Islet of Langerhans (tissue), 1 donor: ENCODE measurements around the gene KCP.

ENCODE experiments used
- FAIRE-seq: peaks from one replicate; lab custom pipeline; 2011; peaks lifted over from hg19 to GRCh38; lab: Jason Lieb, UNC

The KCP gene

GRCh38 chr7:128854396-128854795 is 56.1 kb downstream of the KCP start:
- FAIRE-seq, result no peak

GRCh38 chr7:128853799-128854198 is 56.7 kb downstream of the KCP start:
- no peak for FAIRE-seq

GRCh38 chr7:128852537-128853254 is 57.8 kb downstream of the KCP start:
- no peak for FAIRE-seq

- no peak for FAIRE-seq
Observed at GRCh38 chr7:128849804-128850490, 60.6 kb downstream of the KCP start.

- FAIRE-seq, result no peak
Observed at GRCh38 chr7:128849156-128849515, 61.4 kb downstream of the KCP start.

- FAIRE-seq, result no peak
Observed at GRCh38 chr7:128848289-128849155, 62.0 kb downstream of the KCP start.

- no peak for FAIRE-seq
Observed at GRCh38 chr7:128847721-128848211, 62.7 kb downstream of the KCP start.

GRCh38 chr7:128846781-128847444 is 63.6 kb downstream of the KCP start:
- no peak for FAIRE-seq

GRCh38 chr7:128845987-128846386 is 64.5 kb downstream of the KCP start:
- FAIRE-seq, result no peak

GRCh38 chr7:128845475-128845874 is 65.0 kb downstream of the KCP start:
- FAIRE-seq, result no peak

GRCh38 chr7:128844777-128845311 is 65.7 kb downstream of the KCP start:
- no peak for FAIRE-seq

- FAIRE-seq, result no peak
Observed at GRCh38 chr7:128843938-128844621, 66.4 kb downstream of the KCP start.

- FAIRE-seq, result no peak
Observed at GRCh38 chr7:128842674-128843641, 67.6 kb downstream of the KCP start.

- FAIRE-seq, result no peak
Observed at GRCh38 chr7:128841921-128842673, 68.4 kb downstream of the KCP start.

- no peak for FAIRE-seq
Observed at GRCh38 chr7:128841171-128841690, 69.3 kb downstream of the KCP start.

GRCh38 chr7:128840326-128841170 is 70.0 kb downstream of the KCP start:
- FAIRE-seq, result no peak

- no peak for FAIRE-seq
Observed at GRCh38 chr7:128839751-128840177, 70.7 kb downstream of the KCP start.
